Measurements from ENCODE around the gene ETHE1. TPM values are rescaled to one million over a fixed set of nuclear protein-coding genes. Genes with fewer than 3 reads are reported as not detected.

Gene ETHE1
- total RNA-seq, 1 experiment from 2014 or later = 19.0 TPM

DNA sequence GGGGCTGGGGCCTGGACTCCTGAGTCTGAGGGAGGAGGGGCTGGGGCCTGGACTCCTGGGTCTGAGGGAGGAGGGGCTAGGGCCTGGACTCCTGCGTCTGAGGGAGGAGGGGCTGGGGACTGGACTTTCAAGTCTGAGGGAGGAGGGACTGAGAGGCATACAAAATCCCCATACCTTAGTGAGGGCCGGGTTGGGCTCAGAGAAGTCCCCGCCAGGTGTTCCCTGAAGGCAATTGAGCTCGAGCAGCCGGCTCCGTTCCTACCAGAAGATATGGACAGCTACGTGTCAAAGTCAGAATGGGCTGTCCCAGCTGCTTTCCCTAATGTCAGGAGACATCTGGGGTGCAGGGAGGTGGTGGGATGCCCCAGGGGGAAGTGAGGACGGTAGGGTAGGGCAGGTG, 31.9 kb downstream of the ETHE1 start:
- H3K27ac Mint-ChIP-seq = no peak overlapping the region
- H3K27me3 Mint-ChIP-seq (ENCODE audit: low read depth) = no peaks in the 10 kb centered on the region; the same call in 1 of the 2 replicates
- TF ChIP-seq ESRRA (CRISPR knock-in tag; IDR thresholded peaks at IDR 0.05; ENCODE audit: borderline replicate concordance) (no peak), MXD4 (CRISPR knock-in tag; IDR thresholded peaks at IDR 0.05; ENCODE audit: borderline replicate concordance) (no peak), ZBTB21 (CRISPR knock-in tag; IDR thresholded peaks at IDR 0.05; ENCODE audit: borderline replicate concordance) (no peak)
- TF ChIP-seq, protein P1, sequence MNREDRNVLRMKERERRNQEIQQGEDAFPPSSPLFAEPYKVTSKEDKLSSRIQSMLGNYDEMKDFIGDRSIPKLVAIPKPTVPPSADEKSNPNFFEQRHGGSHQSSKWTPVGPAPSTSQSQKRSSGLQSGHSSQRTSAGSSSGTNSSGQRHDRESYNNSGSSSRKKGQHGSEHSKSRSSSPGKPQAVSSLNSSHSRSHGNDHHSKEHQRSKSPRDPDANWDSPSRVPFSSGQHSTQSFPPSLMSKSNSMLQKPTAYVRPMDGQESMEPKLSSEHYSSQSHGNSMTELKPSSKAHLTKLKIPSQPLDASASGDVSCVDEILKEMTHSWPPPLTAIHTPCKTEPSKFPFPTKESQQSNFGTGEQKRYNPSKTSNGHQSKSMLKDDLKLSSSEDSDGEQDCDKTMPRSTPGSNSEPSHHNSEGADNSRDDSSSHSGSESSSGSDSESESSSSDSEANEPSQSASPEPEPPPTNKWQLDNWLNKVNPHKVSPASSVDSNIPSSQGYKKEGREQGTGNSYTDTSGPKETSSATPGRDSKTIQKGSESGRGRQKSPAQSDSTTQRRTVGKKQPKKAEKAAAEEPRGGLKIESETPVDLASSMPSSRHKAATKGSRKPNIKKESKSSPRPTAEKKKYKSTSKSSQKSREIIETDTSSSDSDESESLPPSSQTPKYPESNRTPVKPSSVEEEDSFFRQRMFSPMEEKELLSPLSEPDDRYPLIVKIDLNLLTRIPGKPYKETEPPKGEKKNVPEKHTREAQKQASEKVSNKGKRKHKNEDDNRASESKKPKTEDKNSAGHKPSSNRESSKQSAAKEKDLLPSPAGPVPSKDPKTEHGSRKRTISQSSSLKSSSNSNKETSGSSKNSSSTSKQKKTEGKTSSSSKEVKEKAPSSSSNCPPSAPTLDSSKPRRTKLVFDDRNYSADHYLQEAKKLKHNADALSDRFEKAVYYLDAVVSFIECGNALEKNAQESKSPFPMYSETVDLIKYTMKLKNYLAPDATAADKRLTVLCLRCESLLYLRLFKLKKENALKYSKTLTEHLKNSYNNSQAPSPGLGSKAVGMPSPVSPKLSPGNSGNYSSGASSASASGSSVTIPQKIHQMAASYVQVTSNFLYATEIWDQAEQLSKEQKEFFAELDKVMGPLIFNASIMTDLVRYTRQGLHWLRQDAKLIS (CRISPR knock-in tag; IDR thresholded peaks at IDR 0.05; ENCODE audit: borderline replicate concordance) = no peak
- DNase-seq (ENCODE audit: low spot score) (no peak), ATAC-seq (no peak)
- no peak overlapping the region for H3K4me3 Mint-ChIP-seq
- POLR2A ChIA-PET = no interaction called here
- CTCF ChIA-PET = interaction anchor here (0.5 to 1.6 kb wide), 4 partner anchors 9 to 942 kb away, joined by 4 to 13 read pairs (median 6); no protein-coding TSS in a partner anchor
- H3K36me3 Mint-ChIP-seq = peaks cover 4% of the 10 kb centered on the region; the same call in 1 of the 2 replicates
- H3K9me3 Mint-ChIP-seq = no peaks in the 10 kb centered on the region
- no peaks in the 10 kb centered on the region for H3K4me1 Mint-ChIP-seq

DNA sequence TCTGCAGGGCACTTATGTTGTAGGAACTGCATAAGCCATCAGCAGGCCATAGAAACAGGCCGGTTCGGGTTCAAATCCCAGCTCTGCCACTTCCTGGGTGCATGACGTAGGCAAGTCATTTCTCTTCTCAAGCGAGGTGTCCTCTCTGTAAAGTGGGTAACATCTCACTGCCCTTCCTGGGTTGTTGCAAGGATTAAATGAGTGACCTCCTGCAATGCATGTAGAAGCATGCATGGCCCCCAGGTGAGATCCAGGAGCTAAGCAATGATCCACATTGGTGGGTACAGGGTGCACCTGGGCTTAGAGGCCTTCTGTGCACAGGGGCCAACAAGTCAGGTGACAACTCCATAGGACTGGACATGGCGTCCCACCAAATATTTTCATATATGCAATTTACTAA, 36.2 kb downstream of the ETHE1 start:
- CTCF ChIA-PET = interaction anchor here (1.9 to 2.1 kb wide), 2 partner anchors 11 to 13 kb away, joined by 5 to 8 read pairs; no protein-coding TSS in a partner anchor
- no peaks in the 10 kb centered on the region for H3K4me1 Mint-ChIP-seq
- POLR2A ChIA-PET = interaction anchor here (0.6 kb wide), 1 partner anchor 84 kb away, joined by 4 read pairs; no protein-coding TSS in a partner anchor
- no peaks in the 10 kb centered on the region for H3K36me3 Mint-ChIP-seq
- DNase-seq (ENCODE audit: low spot score) (no peak), ATAC-seq (no peak)
- no peak for TF ChIP-seq CREB1 (CRISPR knock-in tag; IDR thresholded peaks at IDR 0.05)
- no peaks in the 10 kb centered on the region; the same call in 1 of the 2 replicates for H3K27me3 Mint-ChIP-seq (ENCODE audit: low read depth)
- H3K4me3 Mint-ChIP-seq = no peak overlapping the region
- no peak overlapping the region for H3K27ac Mint-ChIP-seq
- no peaks in the 10 kb centered on the region for H3K9me3 Mint-ChIP-seq

DNA sequence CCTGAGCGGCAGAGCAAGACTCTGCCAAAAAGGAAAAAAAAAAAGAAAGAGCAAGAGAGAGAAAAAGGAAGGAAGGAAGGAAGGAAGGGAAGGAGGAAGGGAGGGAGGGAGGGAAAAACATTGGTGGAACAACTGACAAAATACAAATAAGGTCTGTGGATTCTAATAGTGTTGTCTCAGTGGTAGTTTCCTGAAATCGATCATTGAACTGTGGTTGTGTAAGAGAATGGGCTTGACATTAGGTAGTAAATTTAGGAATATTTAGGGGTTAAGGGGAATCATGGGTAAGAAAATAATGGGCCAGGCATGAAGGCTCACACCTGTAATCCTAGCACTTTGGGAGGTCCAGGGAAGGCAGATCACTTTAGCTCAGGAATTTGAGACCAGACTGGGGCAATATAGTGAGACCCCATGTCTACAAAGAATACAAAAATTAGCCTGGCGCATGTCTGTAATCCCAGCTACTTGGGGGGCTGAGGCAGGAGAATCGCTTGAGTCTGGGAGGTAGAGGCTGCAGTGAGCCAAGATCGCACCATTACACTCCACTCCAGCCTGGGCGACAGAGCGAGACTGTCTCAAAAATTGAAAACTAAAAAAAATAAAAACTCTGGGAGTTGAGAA, 36.9 kb downstream of the ETHE1 start:
- ATAC-seq (no peak), DNase-seq (ENCODE audit: low spot score) (no peak)
- Mint-ChIP-seq H3K9me3 (no peaks in the 10 kb centered on the region), H3K4me3 (no peak overlapping the region), H3K4me1 (no peaks in the 10 kb centered on the region), H3K27me3 (ENCODE audit: low read depth) (no peaks in the 10 kb centered on the region; the same call in 1 of the 2 replicates), H3K36me3 (no peaks in the 10 kb centered on the region), H3K27ac (no peak overlapping the region)
- ChIA-PET POLR2A (no interaction called here), CTCF (interaction anchor here (1.9 to 2.1 kb wide), 2 partner anchors 12 to 14 kb away, joined by 5 to 8 read pairs; no protein-coding TSS in a partner anchor)
- TF ChIP-seq, protein P2, sequence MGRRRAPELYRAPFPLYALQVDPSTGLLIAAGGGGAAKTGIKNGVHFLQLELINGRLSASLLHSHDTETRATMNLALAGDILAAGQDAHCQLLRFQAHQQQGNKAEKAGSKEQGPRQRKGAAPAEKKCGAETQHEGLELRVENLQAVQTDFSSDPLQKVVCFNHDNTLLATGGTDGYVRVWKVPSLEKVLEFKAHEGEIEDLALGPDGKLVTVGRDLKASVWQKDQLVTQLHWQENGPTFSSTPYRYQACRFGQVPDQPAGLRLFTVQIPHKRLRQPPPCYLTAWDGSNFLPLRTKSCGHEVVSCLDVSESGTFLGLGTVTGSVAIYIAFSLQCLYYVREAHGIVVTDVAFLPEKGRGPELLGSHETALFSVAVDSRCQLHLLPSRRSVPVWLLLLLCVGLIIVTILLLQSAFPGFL (CRISPR knock-in tag; IDR thresholded peaks at IDR 0.05; ENCODE audit: borderline replicate concordance) = no peak
- no peak for TF ChIP-seq FOXK1 (CRISPR knock-in tag; IDR thresholded peaks at IDR 0.05)
- no peak for TF ChIP-seq ESRRA (CRISPR knock-in tag; IDR thresholded peaks at IDR 0.05; ENCODE audit: borderline replicate concordance)
- TF ChIP-seq, protein P3, sequence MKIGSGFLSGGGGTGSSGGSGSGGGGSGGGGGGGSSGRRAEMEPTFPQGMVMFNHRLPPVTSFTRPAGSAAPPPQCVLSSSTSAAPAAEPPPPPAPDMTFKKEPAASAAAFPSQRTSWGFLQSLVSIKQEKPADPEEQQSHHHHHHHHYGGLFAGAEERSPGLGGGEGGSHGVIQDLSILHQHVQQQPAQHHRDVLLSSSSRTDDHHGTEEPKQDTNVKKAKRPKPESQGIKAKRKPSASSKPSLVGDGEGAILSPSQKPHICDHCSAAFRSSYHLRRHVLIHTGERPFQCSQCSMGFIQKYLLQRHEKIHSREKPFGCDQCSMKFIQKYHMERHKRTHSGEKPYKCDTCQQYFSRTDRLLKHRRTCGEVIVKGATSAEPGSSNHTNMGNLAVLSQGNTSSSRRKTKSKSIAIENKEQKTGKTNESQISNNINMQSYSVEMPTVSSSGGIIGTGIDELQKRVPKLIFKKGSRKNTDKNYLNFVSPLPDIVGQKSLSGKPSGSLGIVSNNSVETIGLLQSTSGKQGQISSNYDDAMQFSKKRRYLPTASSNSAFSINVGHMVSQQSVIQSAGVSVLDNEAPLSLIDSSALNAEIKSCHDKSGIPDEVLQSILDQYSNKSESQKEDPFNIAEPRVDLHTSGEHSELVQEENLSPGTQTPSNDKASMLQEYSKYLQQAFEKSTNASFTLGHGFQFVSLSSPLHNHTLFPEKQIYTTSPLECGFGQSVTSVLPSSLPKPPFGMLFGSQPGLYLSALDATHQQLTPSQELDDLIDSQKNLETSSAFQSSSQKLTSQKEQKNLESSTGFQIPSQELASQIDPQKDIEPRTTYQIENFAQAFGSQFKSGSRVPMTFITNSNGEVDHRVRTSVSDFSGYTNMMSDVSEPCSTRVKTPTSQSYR (CRISPR knock-in tag; IDR thresholded peaks at IDR 0.05) = no peak
- TF ChIP-seq, protein P4, sequence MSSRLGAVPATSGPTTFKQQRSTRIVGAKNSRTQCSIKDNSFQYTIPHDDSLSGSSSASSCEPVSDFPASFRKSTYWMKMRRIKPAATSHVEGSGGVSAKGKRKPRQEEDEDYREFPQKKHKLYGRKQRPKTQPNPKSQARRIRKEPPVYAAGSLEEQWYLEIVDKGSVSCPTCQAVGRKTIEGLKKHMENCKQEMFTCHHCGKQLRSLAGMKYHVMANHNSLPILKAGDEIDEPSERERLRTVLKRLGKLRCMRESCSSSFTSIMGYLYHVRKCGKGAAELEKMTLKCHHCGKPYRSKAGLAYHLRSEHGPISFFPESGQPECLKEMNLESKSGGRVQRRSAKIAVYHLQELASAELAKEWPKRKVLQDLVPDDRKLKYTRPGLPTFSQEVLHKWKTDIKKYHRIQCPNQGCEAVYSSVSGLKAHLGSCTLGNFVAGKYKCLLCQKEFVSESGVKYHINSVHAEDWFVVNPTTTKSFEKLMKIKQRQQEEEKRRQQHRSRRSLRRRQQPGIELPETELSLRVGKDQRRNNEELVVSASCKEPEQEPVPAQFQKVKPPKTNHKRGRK (CRISPR knock-in tag; IDR thresholded peaks at IDR 0.05; ENCODE audit: borderline replicate concordance) = no peak
- TF ChIP-seq, protein P5, sequence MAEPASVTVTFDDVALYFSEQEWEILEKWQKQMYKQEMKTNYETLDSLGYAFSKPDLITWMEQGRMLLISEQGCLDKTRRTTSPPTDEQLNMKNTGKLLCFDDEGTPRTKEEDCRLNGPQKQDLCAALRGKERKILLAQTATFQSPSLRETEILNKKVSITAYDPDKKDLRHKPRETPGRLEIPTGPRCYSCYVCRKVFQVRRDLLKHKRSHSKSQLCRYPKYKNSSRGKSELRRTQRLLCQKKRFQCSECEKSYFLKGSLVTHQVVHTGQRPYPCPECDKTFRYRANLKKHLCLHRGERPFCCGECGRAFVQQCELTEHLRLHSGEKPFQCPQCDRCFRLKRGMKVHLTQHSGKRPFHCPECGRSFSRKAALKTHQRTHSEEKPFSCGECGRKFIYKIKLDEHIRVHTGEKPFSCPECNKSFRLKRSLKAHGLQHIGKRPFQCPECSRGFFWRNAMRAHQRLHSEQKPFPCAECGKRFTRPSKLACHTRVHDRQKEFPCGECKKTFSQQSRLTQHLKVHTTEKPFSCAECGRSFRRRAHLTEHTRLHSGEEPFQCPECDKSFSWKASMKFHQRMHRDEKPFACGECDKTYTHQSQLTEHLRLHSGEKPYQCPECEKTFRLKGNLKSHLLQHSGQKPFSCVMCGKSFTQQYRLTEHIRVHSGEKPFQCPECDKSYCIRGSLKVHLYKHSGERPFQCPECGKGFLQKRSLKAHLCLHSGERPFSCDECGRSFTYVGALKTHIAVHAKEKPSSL (CRISPR knock-in tag; conservative IDR thresholded peaks at IDR 0.05) = no peak
- TF ChIP-seq MYBL2 (CRISPR knock-in tag; IDR thresholded peaks at IDR 0.05) = no peak
- no peak for TF ChIP-seq SP1 (CRISPR knock-in tag; conservative IDR thresholded peaks at IDR 0.05)
- no peak for TF ChIP-seq TEAD1 (CRISPR knock-in tag; IDR thresholded peaks at IDR 0.05)
- TF ChIP-seq NR3C1 (CRISPR knock-in tag; conservative IDR thresholded peaks at IDR 0.05; ENCODE audit: low read depth) = no peak

All from WTC11 (cell line).